Occipital lobe (tissue), 2 donors: ENCODE results near the gene MARS1. TPM values are rescaled to one million over a fixed set of nuclear protein-coding genes. Genes with fewer than 3 reads are reported as not detected.

Experiments used
- DNase-seq: peaks from one replicate; lab custom pipeline; 2025; lab: John Stamatoyannopoulos, UW
- total RNA-seq: library from RNA; depleted of rRNA; stranded (reverse); fragments of >200 nt; gene quantifications from one replicate; pipeline ENCODE4 v1.2.3, GENCODE V29; 2014

MARS1 gene
- total RNA-seq, 1 donor from 2014 or later = 65.2 TPM

- no peak for DNase-seq
Observed at GRCh38 chr12:57456737-57457490, 31.0 kb upstream of the MARS1 start.

- DNase-seq = no peak
Observed at GRCh38 chr12:57458665-57459054, 29.2 kb upstream of the MARS1 start.

- peak; percentile 74 for DNase-seq
Observed at GRCh38 chr12:57459055-57459749, 28.7 kb upstream of the MARS1 start.

- no peak for DNase-seq
Observed at GRCh38 chr12:57459750-57460467, 28.0 kb upstream of the MARS1 start, which contains the start of gene GLI1. Gene GLI1 (plus strand): TSS chr12:57459785. CDS start chr12:57463692, 3,907 bp downstream.

GRCh38 chr12:57460468-57460784 lies 27.4 kb upstream of the MARS1 start:
- DNase-seq = no peak

GRCh38 chr12:57460841-57461275 lies 27.0 kb upstream of the MARS1 start:
- DNase-seq = no peak

- no peak for DNase-seq
Observed at GRCh38 chr12:57461276-57461916, 26.5 kb upstream of the MARS1 start.

- DNase-seq = no peak
Observed at GRCh38 chr12:57461917-57462250, 26.0 kb upstream of the MARS1 start.

GRCh38 chr12:57462251-57462911 lies 25.5 kb upstream of the MARS1 start:
- peak; percentile 59 for DNase-seq

- DNase-seq = no peak
Observed at GRCh38 chr12:57462912-57463253, 25.0 kb upstream of the MARS1 start.

- DNase-seq = no peak
Observed at GRCh38 chr12:57464569-57464968, 23.3 kb upstream of the MARS1 start.

- no peak for DNase-seq
Observed at GRCh38 chr12:57465030-57465746, 22.7 kb upstream of the MARS1 start.

GRCh38 chr12:57465747-57466505 lies 21.9 kb upstream of the MARS1 start:
- DNase-seq = no peak

GRCh38 chr12:57467212-57467874 lies 20.5 kb upstream of the MARS1 start:
- DNase-seq = no peak

- DNase-seq = no peak
Observed at GRCh38 chr12:57467915-57468314, 20.0 kb upstream of the MARS1 start.

- DNase-seq = no peak
Observed at GRCh38 chr12:57469296-57470164, 18.3 kb upstream of the MARS1 start.

GRCh38 chr12:57470286-57470969 lies 17.4 kb upstream of the MARS1 start:
- DNase-seq = no peak
